GM12801 (cell line): ENCODE data around the gene PSMD6.

Experiments used
- CTCF ChIP-seq: IDR thresholded peaks from one replicate; pipeline ENCODE4 v1.5.1; 2011; ENCODE audit warnings: control low read depth; ENCODE audit not compliant: insufficient read length; ENCODE audit errors: extremely low read depth

PSMD6 gene

GRCh38 chr3:63976872-63977200, 46.5 kb downstream of the PSMD6 start:
- no peak for TF ChIP-seq CTCF

- no peak for TF ChIP-seq CTCF
Observed at GRCh38 chr3:63976161-63976871, 47.0 kb downstream of the PSMD6 start.

- no peak for TF ChIP-seq CTCF
Observed at GRCh38 chr3:63975723-63976122, 47.6 kb downstream of the PSMD6 start.

GRCh38 chr3:63974451-63974850, 48.8 kb downstream of the PSMD6 start:
- TF ChIP-seq CTCF = no peak

- no peak for TF ChIP-seq CTCF
Observed at GRCh38 chr3:63973406-63973805, 49.9 kb downstream of the PSMD6 start.

- no peak for TF ChIP-seq CTCF
Observed at GRCh38 chr3:63972987-63973386, 50.3 kb downstream of the PSMD6 start.

- no peak for TF ChIP-seq CTCF
Observed at GRCh38 chr3:63972196-63972595, 51.1 kb downstream of the PSMD6 start.
